SU-DHL-6 (cell line): ENCODE results near the gene IPPK.
"Not testable (repeated sequence)": the region's sequence is repeated elsewhere in the genome, so short reads cannot be mapped to it uniquely, and the experiment has no call there.

Source experiments
- EZH2phosphoT487 ChIP-seq: fragments of 200-600 bp; sonication (generic), shearing (Covaris generic); conservative IDR thresholded peaks from 2 replicates; pipeline ENCODE4 v1.6.1; 2018; ENCODE audit warnings: mild to moderate bottlenecking, antibody characterized with exemption, low read length, moderate library complexity, mixed read lengths
- TF ChIP-seq, protein P1 (sequence below): fragments of 200-600 bp; sonication (generic); IDR thresholded peaks from one replicate; pipeline ENCODE4 v1.5.1; 2017; ENCODE audit warnings: antibody characterized with exemption, mild to moderate bottlenecking, low read length, moderate library complexity; ENCODE audit not compliant: insufficient read depth, poor library complexity, severe bottlenecking

DNA sequence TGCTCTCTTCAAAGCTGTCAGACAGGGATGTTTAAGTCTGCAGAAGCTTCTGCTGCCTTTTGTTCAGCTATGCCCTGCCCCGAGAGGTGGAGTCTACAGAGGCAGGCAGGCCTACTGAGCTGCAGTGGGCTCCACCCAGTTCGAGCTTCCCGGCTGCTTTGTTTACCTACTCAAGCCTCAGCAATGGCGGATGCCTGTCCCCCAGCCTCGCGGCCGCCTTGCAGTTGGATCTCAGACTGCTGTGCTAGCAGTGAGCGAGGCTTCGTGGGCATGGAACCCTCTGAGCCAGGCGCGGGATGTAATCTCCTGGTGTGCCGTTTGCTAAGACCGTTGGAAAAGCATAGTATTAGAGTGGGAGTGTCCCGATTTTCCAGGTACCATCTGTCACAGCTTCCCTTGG, 96.3 kb downstream of the IPPK start:
- TF ChIP-seq, protein P1, sequence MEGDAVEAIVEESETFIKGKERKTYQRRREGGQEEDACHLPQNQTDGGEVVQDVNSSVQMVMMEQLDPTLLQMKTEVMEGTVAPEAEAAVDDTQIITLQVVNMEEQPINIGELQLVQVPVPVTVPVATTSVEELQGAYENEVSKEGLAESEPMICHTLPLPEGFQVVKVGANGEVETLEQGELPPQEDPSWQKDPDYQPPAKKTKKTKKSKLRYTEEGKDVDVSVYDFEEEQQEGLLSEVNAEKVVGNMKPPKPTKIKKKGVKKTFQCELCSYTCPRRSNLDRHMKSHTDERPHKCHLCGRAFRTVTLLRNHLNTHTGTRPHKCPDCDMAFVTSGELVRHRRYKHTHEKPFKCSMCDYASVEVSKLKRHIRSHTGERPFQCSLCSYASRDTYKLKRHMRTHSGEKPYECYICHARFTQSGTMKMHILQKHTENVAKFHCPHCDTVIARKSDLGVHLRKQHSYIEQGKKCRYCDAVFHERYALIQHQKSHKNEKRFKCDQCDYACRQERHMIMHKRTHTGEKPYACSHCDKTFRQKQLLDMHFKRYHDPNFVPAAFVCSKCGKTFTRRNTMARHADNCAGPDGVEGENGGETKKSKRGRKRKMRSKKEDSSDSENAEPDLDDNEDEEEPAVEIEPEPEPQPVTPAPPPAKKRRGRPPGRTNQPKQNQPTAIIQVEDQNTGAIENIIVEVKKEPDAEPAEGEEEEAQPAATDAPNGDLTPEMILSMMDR, result not testable (repeated sequence)
- TF ChIP-seq EZH2phosphoT487, result not testable (repeated sequence)
